Bronchial epithelial cell (primary cell): Measurements from ENCODE around the gene LSM4. TPM values are rescaled to one million over a fixed set of nuclear protein-coding genes. Genes with fewer than 3 reads are reported as not detected.
A peak's percentile ranks its signal among the peaks of the same experiment; 100 is the strongest.
"Not testable (repeated sequence)": the region's sequence is repeated elsewhere in the genome, so short reads cannot be mapped to it uniquely, and the experiment has no call there.

Experiments
- DNase-seq: peaks from one replicate; pipeline ENCODE4 v3.0.0-alpha.2; 2010; ENCODE audit warnings: low read depth
- FAIRE-seq: peaks from 2 replicates; lab custom pipeline; 2011; peaks lifted over from hg19 to GRCh38; lab: Jason Lieb, UNC
- H3K27me3 ChIP-seq: 2 replicates; pipeline ENCODE4 v1.5.1; 2011; ENCODE audit warnings: low read length; ENCODE audit not compliant: control insufficient read depth, insufficient read depth
- H3K36me3 ChIP-seq: 2 replicates; pipeline ENCODE4 v1.5.1; 2011; ENCODE audit warnings: low read length; ENCODE audit not compliant: control insufficient read depth, insufficient read depth
- H3K4me3 ChIP-seq: 2 replicates; pipeline ENCODE4 v1.5.1; 2011; ENCODE audit warnings: mild to moderate bottlenecking, low read depth, low read length, control low read depth
- total RNA-seq: library from RNA; depleted of rRNA; stranded (reverse); fragments of >200 nt; gene quantifications from 2 replicates; pipeline ENCODE4 v1.2.1, GENCODE V29; 2014
- TF ChIP-seq, protein P1 (sequence below): IDR thresholded peaks from 2 replicates; pipeline ENCODE4 v1.5.1; 2011; ENCODE audit warnings: mild to moderate bottlenecking, moderate library complexity, low read length, control low read depth, inconsistent platforms; ENCODE audit not compliant: insufficient read depth, severe bottlenecking

Gene LSM4
- 208 and 260 TPM in 2 replicates for total RNA-seq

DNA sequence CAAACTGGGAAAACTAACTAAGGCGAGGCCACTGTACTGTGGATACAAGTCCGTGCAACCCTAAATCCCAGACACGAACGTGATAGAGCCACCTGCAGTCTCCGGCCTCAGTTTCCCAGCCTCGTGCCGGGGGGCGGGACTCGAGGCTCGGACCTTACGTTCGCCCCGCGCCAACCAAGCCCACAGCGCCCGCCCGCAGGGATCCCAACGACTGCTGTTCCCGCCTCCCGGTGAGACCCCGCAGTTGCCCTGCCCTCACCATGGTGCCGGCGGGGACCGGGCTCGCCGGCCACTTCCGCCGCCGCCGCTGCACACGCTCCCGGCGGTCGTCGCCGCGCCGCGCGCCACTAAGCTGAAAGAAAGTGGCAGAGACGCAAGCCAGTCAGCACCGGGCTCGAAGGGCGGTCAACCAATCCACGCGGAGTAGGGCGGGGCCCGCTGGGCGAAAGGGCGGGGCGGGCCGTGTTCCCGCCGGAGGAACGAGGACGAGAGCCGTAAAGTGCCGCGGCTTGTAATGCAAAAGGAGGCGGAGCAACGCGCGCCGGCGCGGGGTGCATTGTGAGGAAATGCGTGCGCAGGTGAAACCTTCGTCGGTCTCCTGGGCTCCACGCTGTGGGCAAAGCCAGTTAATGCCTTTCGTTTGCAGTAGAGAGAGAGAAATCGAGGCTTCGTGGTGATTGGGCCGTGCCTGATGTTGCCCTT is at the start of gene LSM4:
Gene LSM4, minus strand, starts transcription at position 318 of the 702 bp plus-strand sequence. Its CDS starts 56 bp downstream, at position 262.
- Histone ChIP-seq H3K27me3 (no peaks in the 10 kb centered on the region), H3K4me3 (peak within 1 kb of the TSS; percentile 58), H3K36me3 (peaks cover 1% of the 10 kb centered on the region)
- TF ChIP-seq, protein P1, sequence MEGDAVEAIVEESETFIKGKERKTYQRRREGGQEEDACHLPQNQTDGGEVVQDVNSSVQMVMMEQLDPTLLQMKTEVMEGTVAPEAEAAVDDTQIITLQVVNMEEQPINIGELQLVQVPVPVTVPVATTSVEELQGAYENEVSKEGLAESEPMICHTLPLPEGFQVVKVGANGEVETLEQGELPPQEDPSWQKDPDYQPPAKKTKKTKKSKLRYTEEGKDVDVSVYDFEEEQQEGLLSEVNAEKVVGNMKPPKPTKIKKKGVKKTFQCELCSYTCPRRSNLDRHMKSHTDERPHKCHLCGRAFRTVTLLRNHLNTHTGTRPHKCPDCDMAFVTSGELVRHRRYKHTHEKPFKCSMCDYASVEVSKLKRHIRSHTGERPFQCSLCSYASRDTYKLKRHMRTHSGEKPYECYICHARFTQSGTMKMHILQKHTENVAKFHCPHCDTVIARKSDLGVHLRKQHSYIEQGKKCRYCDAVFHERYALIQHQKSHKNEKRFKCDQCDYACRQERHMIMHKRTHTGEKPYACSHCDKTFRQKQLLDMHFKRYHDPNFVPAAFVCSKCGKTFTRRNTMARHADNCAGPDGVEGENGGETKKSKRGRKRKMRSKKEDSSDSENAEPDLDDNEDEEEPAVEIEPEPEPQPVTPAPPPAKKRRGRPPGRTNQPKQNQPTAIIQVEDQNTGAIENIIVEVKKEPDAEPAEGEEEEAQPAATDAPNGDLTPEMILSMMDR: peak; percentile 74
- DNase-seq (peak; percentile 92), FAIRE-seq (no peak)

DNA sequence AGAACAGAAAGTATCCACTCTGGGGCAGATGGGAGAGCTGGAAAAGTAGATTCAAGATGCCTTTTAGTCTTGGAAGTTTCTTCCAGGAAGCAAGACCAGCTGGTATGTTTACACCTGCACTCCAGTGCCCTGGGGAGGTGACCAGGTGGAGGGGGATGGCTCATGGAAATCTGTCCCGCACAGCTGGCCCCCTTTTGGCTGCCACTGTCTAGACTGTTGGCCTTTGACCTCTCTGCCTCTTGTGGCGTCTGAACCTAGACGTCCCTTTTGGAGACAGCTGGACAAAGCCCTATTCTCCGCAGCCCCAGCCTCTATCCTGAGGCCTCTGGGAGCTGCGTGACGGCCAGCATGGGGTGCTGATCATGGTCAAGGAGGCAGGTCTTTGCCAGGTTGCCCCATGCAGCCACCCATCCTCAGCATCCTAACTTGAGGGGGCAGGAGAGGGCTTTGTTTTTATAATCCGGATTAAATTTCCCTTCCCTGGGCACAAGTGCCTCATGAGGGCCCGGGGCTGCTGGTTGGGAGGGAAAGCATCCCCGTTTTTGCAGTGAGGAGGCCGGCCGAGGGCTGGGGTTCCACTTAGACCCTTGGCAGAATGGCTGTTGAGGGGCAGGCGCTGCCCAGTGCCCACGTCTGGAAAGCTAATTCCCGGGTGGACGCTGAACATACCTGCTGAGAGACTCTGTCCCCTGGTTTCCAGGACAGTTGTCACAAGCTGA is 45.8 kb upstream of the LSM4 start:
- DNase-seq (no peak), FAIRE-seq (no peak)
- H3K36me3 ChIP-seq: no peaks in the 10 kb centered on the region
- H3K4me3 ChIP-seq: no peak overlapping the region
- no peaks in the 10 kb centered on the region for H3K27me3 ChIP-seq
- TF ChIP-seq, protein P1: no peak

DNA sequence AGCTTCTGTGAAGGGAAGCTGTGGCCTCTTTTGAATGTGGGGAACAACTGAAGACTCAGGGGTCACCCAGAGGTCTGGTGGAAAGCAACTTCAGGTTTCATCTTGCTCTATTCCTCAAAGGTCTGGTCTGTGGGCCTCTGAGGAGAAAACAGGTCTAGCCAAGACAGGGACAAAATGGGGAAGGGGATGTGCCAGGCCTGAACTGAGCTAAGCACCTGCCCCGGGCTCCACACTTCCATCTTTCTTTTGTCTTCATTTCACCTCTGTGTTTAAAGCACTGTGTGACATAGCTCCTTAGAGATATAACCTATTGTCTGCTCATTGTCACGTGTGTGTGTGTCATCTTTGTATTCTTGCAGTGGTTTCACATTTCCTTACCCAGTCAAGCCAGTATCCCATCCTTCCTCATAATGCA is 43.2 kb upstream of the LSM4 start:
- Histone ChIP-seq H3K27me3 (no peaks in the 10 kb centered on the region), H3K36me3 (no peaks in the 10 kb centered on the region), H3K4me3 (no peak overlapping the region)
- peak; percentile 64 for DNase-seq
- TF ChIP-seq, protein P1: no peak
- FAIRE-seq: no peak

DNA sequence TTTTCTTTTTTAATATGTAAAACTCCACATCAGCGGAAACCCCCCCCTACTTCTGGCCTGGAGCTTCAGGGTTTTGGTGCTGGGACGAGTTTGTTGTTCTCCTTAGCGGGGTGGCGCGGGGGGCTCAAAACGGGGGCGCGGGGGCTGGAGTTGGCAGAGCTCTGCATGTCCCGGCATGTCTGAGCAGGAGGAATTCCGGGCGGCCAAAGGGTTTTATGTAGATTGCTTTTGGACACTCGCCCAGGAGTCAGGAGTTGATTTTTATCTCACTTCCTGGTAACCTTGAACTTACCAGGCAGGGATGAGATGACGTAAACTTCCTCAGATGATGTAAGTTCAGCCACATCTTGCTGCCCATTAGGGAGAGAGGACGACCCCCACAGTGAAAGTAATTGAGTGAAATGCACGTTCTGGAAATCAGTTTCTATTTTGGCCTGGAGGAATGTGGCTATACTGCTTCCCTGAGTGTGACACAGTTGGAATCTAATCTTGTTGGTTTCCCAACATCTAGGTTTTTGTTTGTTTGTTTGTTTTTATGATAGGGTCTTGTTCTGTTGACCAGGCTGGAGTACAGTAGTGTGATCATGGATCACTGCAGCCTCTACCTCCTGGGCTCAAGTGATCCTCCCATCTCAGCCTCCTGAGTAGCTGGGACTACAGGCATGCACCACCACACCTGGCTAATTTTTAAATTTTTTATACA is 42.1 kb upstream of the LSM4 start:
- no peaks in the 10 kb centered on the region for H3K27me3 ChIP-seq
- FAIRE-seq (peak; percentile 28), DNase-seq (peak; percentile 96)
- H3K36me3 ChIP-seq: no peaks in the 10 kb centered on the region
- TF ChIP-seq, protein P1: no peak
- H3K4me3 ChIP-seq: no peak overlapping the region

DNA sequence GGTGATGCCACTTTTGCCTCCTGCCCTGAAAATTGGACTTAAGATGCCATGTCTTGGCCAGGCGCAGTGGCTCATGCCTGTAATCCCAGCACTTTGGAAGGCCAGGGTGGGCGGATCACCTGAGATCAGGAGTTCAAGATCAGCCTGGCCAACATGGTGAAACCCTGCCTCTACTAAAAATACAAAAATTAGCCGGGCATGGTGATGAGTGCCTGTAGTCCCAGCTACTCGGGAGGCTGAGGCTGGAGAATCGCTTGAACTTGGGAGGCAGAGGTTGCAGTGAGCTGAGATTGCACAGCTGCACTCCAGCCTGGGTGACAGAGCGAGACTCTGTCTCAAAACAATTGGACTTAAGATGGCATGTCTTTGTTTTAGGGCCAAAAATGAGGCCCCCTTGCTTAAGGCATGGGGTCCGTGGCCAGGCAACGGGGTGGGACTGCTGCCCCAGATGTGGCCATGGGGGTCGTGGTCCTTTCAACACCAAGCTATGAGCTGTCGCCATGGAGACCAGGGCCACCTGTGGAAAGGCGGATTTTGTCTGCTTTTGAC is 41.5 kb upstream of the LSM4 start:
- DNase-seq, FAIRE-seq, H3K36me3 ChIP-seq, H3K27me3 ChIP-seq, H3K4me3 ChIP-seq: not testable (repeated sequence)

DNA sequence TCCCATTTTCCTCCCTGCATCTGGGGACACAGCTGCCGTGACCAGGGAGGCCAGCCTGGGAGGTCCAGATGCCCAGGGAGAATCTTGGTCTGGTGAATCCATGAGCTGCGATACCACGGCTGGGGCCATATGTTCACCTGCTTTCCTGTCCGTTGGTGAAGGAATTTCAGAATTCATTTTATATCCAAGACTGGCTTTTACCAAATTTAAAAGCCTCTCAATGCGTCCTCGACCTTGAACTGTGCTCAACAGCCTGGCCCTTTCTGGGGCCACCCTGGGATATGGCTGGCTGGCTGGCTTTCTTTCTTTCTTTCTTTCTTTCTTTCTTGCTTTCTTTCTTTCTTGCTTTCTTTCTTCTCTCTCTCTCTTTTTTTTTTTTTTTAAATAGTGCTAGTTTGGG is 40.9 kb upstream of the LSM4 start:
- DNase-seq (no peak), FAIRE-seq (no peak)
- Histone ChIP-seq H3K36me3 (no peaks in the 10 kb centered on the region), H3K4me3 (no peak overlapping the region), H3K27me3 (no peaks in the 10 kb centered on the region)
- TF ChIP-seq, protein P1: no peak
